Choroid plexus epithelial cell (primary cell): ENCODE data around the gene LPAR1.

ENCODE experiments used
- DNase-seq: peaks from one replicate; pipeline ENCODE4 v3.0.0-alpha.2; 2010; ENCODE audit warnings: low read depth
- H3K4me3 ChIP-seq: 2 replicates; pipeline ENCODE4 v1.5.1; 2011; ENCODE audit warnings: low read depth, mild to moderate bottlenecking, control low read depth, low read length, moderate library complexity
- TF ChIP-seq, protein P1 (sequence below): conservative IDR thresholded peaks from 2 replicates; pipeline ENCODE4 v1.5.1; 2011; ENCODE audit warnings: low read depth, mild to moderate bottlenecking, control low read depth, inconsistent platforms, low read length, moderate library complexity

LPAR1 gene, protein sequence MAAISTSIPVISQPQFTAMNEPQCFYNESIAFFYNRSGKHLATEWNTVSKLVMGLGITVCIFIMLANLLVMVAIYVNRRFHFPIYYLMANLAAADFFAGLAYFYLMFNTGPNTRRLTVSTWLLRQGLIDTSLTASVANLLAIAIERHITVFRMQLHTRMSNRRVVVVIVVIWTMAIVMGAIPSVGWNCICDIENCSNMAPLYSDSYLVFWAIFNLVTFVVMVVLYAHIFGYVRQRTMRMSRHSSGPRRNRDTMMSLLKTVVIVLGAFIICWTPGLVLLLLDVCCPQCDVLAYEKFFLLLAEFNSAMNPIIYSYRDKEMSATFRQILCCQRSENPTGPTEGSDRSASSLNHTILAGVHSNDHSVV

DNA sequence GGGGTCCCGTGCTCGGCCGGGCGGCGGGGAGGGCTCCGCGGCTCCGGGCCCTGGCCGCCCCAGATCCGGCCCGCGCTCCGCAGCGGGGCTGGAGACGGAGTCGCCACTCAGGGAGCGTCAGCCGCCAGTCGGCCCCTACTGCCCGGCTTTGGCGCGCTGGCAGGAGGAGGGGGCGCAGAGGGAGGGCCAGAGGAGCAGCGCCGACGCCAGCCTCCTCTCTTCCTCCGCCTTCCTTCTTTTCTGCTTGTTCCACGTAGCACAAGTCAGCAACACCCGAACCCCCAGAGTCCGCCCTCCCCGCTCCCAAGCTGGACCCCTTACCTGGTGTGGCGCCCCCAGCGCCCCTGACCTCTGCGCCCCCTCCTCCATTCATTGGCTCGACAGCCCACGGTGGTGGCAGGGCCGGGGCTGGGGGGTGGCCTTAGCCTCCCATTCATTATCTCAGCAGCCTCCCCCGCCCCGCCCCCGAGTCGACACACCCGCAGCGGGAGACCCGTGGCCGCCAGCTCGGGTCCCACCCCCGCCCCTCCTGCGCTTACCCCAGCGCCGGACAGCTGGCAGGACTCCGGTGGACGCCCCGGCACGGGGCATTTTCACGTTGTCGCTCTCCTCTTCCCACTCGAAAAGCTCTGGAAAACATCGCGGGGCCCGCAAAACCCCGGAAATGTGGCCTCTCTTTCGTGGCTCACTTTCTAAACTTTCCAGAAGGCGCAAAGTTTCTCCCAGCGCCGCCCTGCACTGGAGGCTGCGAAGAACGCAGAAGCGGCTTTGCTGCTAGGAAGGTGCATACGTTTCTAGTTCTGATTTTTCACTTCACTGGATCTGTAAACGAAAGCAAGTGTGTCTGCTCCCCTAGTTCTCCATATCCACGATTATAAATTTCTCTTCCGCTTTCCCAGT is at the start of gene LPAR1:
Gene LPAR1 (minus strand): TSS at position 140 of the 900 bp plus-strand sequence. CDS start 66,353 bp downstream, outside the sequence.
- TF ChIP-seq, protein P1, sequence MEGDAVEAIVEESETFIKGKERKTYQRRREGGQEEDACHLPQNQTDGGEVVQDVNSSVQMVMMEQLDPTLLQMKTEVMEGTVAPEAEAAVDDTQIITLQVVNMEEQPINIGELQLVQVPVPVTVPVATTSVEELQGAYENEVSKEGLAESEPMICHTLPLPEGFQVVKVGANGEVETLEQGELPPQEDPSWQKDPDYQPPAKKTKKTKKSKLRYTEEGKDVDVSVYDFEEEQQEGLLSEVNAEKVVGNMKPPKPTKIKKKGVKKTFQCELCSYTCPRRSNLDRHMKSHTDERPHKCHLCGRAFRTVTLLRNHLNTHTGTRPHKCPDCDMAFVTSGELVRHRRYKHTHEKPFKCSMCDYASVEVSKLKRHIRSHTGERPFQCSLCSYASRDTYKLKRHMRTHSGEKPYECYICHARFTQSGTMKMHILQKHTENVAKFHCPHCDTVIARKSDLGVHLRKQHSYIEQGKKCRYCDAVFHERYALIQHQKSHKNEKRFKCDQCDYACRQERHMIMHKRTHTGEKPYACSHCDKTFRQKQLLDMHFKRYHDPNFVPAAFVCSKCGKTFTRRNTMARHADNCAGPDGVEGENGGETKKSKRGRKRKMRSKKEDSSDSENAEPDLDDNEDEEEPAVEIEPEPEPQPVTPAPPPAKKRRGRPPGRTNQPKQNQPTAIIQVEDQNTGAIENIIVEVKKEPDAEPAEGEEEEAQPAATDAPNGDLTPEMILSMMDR, result no peak
- DNase-seq, result peak; percentile 66
- peak within 1 kb of the TSS; percentile 88 for H3K4me3 ChIP-seq

DNA sequence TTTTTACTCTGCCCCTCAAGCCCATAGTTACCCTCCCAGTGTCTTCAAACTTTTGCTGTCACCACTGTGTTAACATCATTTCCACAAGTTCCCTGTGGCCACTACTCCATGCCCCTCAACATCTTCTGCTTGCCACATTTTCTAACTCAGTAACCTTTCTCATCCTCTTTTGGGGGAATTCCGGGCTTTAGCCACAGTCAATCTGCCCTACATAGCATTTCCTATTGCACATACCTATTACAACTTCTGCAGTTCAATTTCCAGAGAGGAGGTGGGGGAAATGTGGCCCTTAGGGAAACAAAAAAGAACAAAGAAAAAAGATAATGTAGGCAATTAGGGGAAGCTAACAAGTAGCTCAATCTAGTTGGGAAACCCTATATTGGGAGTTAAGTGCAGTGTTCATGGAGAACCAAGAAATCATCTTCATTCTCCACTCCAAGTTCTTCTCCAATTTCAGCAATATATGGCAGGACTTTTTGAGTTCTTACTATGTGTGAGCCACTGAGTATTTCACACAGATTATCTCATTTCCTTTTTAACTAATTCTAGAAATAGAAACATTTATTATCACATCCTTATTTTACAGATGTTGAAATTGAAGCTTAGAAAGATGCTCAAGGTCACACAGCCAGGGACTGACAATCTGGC is 40.2 kb upstream of the LPAR1 start:
- H3K4me3 ChIP-seq, result no peak overlapping the region
- peak; percentile 60 for DNase-seq
- TF ChIP-seq, protein P1, result no peak

DNA sequence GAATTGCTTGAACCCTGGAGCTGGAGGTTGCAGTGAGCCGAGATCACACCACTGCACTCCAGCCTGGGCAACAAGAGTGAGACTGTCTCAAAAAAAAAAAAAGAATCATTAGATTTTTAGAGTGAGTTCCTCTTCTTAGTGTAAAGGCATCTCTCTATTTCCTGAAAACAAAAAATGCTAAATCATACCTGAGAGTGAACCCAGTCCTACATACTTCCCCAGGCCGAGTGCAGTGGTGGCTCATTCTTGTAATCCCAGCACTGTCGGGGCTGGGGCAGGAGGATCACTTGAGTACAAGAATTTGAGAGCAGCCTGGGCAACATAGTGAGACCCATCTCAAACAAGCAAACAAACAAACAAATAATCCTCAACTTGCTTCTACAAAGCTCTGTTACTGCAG is 38.2 kb upstream of the LPAR1 start:
- no peak for DNase-seq
- H3K4me3 ChIP-seq, result no peak overlapping the region
- TF ChIP-seq, protein P1, result no peak

DNA sequence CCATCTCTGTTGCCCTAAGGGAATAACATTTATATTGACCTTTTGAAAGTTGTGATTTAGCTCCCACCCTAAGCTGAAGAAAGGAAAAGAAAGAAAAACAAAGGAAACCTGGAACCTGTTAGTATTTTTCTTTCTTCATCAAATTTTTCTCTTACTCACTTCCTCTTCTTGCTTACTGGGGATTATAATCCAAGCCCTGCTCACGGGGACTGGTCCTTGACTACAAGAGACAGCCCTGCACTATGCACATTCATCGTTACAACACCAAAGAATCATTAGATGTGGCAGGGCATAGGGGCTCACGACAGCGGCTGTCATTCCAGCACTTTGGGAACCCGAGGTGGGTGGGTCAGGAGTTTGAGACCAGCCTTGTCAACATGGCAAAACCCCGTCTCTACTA is 37.8 kb upstream of the LPAR1 start:
- no peak for DNase-seq
- TF ChIP-seq, protein P1, result no peak
- no peak overlapping the region for H3K4me3 ChIP-seq

DNA sequence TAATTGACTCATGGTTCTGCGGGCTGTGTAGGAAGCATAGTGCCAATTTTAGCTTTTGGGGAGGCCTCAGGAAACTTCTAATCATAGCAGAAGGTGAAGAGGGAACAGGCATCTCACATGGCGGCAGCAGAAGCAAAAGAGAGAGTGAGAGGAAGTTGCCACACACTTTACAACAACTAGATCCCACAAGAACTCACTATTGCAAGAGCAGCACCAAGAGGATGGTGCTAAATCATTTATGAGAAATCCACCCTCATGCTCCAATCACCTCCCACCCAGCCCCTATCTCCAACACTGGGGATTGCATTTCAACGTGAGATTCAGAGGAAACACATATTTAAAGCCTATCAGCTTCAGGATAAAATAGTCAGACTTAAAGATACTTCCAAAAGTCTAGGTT is 36.1 kb upstream of the LPAR1 start:
- no peak overlapping the region for H3K4me3 ChIP-seq
- TF ChIP-seq, protein P1, result peak; percentile 22
- DNase-seq, result peak; percentile 37

DNA sequence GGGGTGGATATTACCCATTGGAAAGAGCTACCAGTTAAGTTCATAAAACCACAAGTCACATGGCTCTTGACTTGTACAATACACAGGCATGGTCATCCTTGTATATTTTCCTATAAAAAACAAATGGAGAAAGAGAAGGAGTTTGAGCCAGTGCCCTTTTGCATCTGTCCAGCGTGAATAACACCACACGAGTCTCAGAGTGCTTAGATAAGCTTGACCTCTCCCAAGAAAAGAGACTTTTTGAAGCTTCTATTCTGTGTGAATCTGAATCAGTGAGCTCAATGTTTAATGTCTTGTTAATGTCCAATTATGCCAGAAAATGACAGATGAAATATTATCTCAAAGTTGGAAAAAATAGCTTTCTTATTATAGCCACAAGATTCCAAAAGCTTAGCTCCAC is 30.9 kb upstream of the LPAR1 start:
- no peak overlapping the region for H3K4me3 ChIP-seq
- TF ChIP-seq, protein P1, result no peak
- no peak for DNase-seq
